Stimulated activated naive CD8-positive, alpha-beta T cell treated with anti-CD3 and anti-CD28 coated beads, Interleukin-15, Interleukin-2, amounts not matched to agents 100 U/mL and 50 U/mL, for 24 hours (primary cell): Measurements from ENCODE around the gene CXCL1.

Experiments
- ATAC-seq: fragments of 150-1000 bp; cut with Tn5 transposase; one replicate; pipeline ENCODE4 v1.10.0; 2021
- DNase-seq: peaks from one replicate; pipeline ENCODE4 v3.0.0; 2021

The CXCL1 gene

DNA sequence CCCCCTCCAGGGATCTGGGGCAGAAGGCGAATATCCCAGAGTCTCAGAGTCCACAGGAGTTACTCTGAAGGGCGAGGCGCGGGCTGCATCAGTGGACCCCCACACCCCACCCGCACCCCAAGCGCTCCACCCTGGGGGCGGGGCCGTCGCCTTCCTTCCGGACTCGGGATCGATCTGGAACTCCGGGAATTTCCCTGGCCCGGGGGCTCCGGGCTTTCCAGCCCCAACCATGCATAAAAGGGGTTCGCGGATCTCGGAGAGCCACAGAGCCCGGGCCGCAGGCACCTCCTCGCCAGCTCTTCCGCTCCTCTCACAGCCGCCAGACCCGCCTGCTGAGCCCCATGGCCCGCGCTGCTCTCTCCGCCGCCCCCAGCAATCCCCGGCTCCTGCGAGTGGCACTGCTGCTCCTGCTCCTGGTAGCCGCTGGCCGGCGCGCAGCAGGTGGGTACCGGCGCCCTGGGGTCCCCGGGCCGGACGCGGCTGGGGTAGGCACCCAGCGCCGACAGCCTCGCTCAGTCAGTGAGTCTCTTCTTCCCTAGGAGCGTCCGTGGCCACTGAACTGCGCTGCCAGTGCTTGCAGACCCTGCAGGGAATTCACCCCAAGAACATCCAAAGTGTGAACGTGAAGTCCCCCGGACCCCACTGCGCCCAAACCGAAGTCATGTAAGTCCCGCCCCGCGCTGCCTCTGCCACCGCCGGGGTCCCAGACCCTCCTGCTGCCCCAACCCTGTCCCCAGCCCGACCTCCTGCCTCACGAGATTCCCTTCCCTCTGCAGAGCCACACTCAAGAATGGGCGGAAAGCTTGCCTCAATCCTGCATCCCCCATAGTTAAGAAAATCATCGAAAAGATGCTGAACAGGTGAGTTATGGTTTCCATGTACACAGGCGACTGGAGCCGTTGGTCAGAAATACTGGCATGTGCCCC, at the start of gene CXCL1:
TSS of gene CXCL1 (plus strand) at position 264 of the 926 bp plus-strand sequence. CDS start at position 342, 78 bp downstream.
- peak; percentile 19 for ATAC-seq

GRCh38 chr4:73821325-73821724, 47.9 kb upstream of the CXCL1 start:
- DNase-seq (no peak), ATAC-seq (no peak)

More for the DNA sequence above, at the start of gene CXCL1:
- no peak for DNase-seq

- DNase-seq (no peak), ATAC-seq (no peak)
Observed at GRCh38 chr4:73822389-73822788, 46.8 kb upstream of the CXCL1 start.

- DNase-seq, result no peak
- ATAC-seq, result no peak
Observed at GRCh38 chr4:73822812-73823504, 46.2 kb upstream of the CXCL1 start.

DNA sequence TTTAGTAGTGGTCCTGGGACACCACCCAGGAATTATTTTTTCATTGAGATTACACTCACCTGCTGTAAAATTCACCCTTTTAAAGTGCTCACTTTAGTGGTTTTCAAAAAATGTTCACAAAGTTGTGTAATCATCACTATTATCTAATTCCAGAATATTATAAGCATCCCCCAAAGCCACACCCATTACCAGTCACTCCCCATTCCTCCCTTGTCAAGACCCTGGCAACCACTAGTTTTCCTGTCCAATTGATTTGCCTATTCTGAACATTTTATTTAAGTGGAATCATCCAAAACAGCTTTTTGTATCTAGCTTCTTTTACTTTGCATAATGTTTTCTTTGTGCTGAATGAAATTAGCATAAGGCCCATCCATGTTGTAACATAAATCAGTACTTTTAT, 45.4 kb upstream of the CXCL1 start:
- no peak for ATAC-seq
- no peak for DNase-seq

- DNase-seq (no peak), ATAC-seq (no peak)
Observed at GRCh38 chr4:73828956-73829355, 40.2 kb upstream of the CXCL1 start.

GRCh38 chr4:73831569-73831968, 37.6 kb upstream of the CXCL1 start:
- DNase-seq (no peak), ATAC-seq (no peak)

DNA sequence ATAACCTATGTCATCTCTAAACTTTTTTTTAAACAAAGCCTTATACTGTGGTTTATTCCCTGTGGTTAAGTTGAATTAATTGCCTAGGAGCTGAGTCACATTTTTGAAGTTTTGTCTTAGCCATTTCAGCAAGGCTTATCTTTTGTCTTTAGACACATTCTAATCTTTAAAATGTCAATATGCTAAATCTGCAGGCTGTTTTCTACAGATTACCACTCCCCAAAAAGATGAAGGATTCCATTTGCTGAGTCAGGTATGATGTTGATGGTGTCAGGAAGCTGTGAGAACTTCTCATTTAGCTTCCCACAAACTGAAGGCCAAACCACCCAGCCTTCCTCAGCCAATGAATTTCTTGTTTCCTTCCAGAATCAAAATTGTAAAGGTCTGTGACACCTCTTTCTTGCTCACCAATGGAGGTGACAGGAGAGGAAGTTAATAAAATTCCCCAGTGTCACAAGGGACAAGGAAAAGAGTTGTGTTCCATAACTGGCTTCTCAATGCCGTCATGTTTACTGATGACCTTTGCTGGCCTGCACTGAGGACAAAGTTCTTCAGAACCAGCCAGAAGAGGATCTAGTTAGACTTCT, 36.4 kb upstream of the CXCL1 start:
- DNase-seq, result no peak
- ATAC-seq, result no peak

- DNase-seq (no peak), ATAC-seq (peak; percentile 23)
Observed at GRCh38 chr4:73836373-73837279, 32.6 kb upstream of the CXCL1 start, which contains the start of gene CXCL6. CXCL6 (plus strand) TSS chr4:73836678; CDS start chr4:73836751, 73 bp downstream.

DNA sequence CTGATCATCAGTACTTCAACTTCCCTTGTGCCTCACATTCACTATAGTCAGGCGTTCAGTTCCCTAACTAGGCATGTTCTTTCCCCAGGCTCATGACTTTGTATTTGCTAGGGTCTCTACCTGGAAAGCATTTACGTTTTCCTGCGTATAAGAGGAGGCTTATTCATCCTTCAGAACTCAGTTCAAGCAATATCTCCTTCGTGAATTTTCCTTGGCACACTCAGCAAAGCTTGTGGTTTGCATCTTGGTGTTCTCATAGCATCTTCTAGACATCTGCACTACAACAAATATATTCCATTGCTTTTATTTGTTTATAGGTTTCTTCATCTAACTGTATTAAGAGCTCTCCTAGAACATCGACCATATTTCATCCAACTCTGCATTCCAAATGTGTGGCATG, 30.1 kb upstream of the CXCL1 start:
- ATAC-seq (no peak), DNase-seq (no peak)

- DNase-seq (no peak), ATAC-seq (no peak)
Observed at GRCh38 chr4:73839715-73840114, 29.5 kb upstream of the CXCL1 start.

DNA sequence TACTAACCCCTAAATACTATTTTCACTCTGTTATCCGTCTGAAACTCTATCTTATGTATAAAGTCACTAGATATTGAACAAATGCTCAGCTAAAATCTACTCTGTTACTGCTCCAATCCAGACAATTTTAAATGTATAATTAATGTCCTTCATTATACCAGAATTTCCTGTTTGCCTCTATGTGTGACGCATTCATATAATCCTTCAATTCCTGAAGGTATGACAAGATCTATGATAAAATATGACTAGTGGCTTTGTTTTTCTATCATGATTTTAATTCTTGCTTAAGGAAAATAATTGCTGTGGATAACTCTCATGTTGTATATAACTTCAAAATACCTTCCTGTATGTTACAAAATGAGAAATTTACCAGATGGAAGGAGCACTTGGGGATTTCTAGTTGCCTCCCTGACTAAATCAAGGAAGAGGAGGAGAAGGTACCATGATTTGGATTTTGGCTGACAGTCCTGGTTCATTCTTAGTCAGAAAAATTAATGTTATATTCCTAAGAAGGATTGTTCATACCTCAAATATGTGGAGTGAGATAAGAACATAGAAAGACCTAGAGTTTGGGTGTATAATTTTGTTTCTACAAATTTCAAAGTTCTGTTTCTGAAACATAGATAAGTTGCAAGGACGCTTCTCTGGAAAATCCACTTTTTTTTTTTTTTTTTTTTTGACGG, 27.8 kb upstream of the CXCL1 start:
- ATAC-seq (no peak), DNase-seq (no peak)

DNA sequence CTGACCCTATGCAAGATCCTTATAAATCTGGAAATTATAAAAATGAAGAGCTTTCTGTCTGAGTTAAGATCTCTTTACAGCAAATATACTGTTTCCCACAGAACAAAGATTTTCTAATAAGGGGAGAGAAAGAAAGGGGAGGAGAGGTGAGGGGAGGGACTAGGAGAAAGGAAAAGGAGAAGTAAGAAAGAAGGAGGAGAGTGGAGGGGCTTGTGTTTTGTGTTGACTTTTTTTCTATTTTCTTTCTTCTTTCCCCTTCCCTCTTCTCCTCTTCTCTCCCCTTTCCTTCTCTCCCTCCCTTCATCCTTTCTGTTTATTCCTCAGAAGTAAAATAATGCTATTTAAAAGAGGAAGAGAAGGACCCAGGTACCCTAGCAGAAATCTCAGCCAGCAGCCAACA, 26.5 kb upstream of the CXCL1 start:
- ATAC-seq (no peak), DNase-seq (no peak)

GRCh38 chr4:73843369-73843768, 25.8 kb upstream of the CXCL1 start:
- ATAC-seq, result no peak
- DNase-seq, result no peak

DNA sequence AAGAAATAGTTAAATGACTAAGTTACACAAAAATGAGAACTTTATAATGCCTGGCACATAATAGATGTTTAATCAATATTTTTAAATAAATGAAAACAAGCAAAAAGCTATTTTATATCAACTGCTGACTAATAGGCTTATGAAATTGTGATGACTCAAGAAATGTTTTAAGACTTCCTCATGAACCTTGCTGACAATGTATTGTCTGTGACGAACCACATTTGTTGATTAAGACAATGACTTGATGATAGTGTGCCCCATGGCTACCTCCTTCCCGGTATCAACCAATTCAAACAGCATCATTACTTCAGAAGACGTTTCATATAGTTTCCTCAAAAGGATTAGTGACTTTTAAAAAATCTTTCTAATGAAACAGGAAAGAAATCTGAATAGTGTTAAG, 24.8 kb upstream of the CXCL1 start:
- no peak for ATAC-seq
- DNase-seq, result no peak

GRCh38 chr4:73844806-73845205, 24.4 kb upstream of the CXCL1 start:
- DNase-seq (no peak), ATAC-seq (no peak)

GRCh38 chr4:73847526-73848182, 21.5 kb upstream of the CXCL1 start:
- DNase-seq (no peak), ATAC-seq (no peak)

DNA sequence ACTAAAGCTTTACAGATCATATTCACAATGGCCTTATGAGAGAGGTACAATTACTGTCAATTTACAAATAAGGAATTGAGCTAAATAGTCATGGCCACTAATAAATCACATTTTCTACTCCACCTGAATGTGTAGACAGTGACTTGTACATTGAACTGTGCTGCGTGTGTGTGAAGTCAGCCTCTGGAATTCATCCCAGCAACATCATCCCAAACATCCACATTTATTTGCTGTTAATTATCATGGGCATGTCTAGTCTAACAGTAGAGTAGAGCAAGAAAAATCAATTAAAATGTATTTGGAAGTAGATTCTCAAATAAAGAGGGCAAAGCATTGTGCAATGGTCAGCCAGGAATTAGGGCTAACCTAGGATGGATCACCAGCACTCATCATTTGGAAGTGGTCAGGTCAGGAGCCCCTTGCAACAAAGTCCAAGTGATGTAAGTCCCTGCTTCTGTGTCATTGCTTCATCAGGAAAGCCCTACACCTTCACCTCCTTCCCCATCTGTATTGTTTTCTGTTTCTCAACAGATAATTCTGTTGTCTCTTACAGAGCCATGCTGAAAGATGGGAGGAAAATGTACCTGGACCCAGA, 20.9 kb upstream of the CXCL1 start:
- no peak for DNase-seq
- no peak for ATAC-seq

GRCh38 chr4:73850261-73850970, 18.8 kb upstream of the CXCL1 start:
- DNase-seq (no peak), ATAC-seq (no peak)

DNA sequence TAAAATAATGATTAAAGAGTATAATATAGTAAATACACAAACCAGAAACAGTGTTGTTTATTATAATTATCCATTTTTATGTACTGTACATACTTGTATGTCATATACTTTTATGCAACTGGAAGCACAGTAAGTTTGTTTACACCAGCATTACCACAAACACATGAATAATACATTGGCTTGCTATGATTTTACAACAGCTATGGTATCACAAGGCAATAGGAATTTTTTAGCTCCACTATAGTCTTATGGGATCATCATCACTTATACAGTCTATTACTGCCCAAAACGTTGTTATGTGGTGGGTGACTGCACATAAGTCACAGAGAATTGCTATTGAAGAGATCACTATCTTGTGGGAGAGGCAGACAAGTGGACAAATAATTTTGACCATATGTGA, 17.9 kb upstream of the CXCL1 start:
- DNase-seq, result no peak
- ATAC-seq, result no peak
